B cell (primary cell): ENCODE measurements around the gene RGS6. TPM values are rescaled to one million over a fixed set of nuclear protein-coding genes. Genes with fewer than 3 reads are reported as not detected.

ENCODE experiments used
- ATAC-seq: fragments of 200-7000 bp; cut with Tn5 transposase; one replicate; pipeline ENCODE4 v1.10.0; 2021; ENCODE audit warnings: low read depth, mild to moderate bottlenecking, moderate number of reproducible peaks, moderate library complexity
- CTCF ChIA-PET: fragments of 350-600 bp; sonication (Branson Sonifier 250); formaldehyde crosslinking; loops from one replicate; lab custom pipeline; 2021; ENCODE audit warnings: antibody characterized with exemption, inconsistent platforms; lab: Charles Lee
- POLR2A ChIA-PET: fragments of 350-600 bp; sonication (Branson Sonifier 250); formaldehyde crosslinking; loops from one replicate; lab custom pipeline; 2021; ENCODE audit warnings: antibody characterized with exemption; lab: Charles Lee
- DNase-seq: peaks from one replicate; pipeline ENCODE4 v3.0.0; 2013
- H2AFZ ChIP-seq: 2 replicates; pipeline ENCODE4 v1.6.1; 2012; ENCODE audit warnings: mild to moderate bottlenecking, low read depth, low read length; ENCODE audit not compliant: insufficient read depth, poor library complexity, severe bottlenecking
- H3K27ac ChIP-seq, 2 donors: 1 replicate in 1 of 2; 2 replicates in 1 of 2; pipeline ENCODE4 v1.5.1; 2012 to 2013; ENCODE audit warnings: low read length in 2 of 2, mild to moderate bottlenecking in 2 of 2, moderate library complexity in 1 of 2
- H3K27me3 ChIP-seq, 4 experiments: fragments of 200-600 bp in 1 of 4; sonication (generic) in 1 of 4; replicated peaks in 1 of 4; 1 replicate in 2 of 4; 2 replicates in 2 of 4; pipeline versions ENCODE4 v1.6.1 to v1.7.0; 2013 to 2016; ENCODE audit warnings: low read length in 3 of 4, mild to moderate bottlenecking in 2 of 4, mixed read lengths in 1 of 4, moderate library complexity in 1 of 4; ENCODE audit not compliant: insufficient read depth in 4 of 4, control insufficient read depth in 3 of 4; ENCODE audit errors: control extremely low read depth in 1 of 4
- H3K36me3 ChIP-seq, 2 experiments: replicated peaks in 1 of 2; 1 replicate in 1 of 2; 2 replicates in 1 of 2; pipeline versions ENCODE4 v1.6.1 to v1.7.1; 2013; ENCODE audit warnings: low read length in 1 of 2; ENCODE audit not compliant: insufficient read depth in 2 of 2, control insufficient read depth in 1 of 2; ENCODE audit errors: control extremely low read depth in 1 of 2, extremely low read depth in 1 of 2
- H3K4me1 ChIP-seq, 2 donors: fragments of 200-600 bp in 1 of 2; sonication (generic) in 1 of 2; 1 replicate in 1 of 2; 2 replicates in 1 of 2; pipeline versions ENCODE4 v1.5.1 to v1.6.1; 2013 to 2017; ENCODE audit warnings: low read length in 2 of 2; ENCODE audit not compliant: control insufficient read depth in 2 of 2, insufficient read depth in 2 of 2
- H3K4me2 ChIP-seq: replicated peaks from 2 replicates; pipeline ENCODE3; 2012; ENCODE audit warnings: mild to moderate bottlenecking, low read depth, low read length; ENCODE audit not compliant: poor library complexity, severe bottlenecking
- H3K4me3 ChIP-seq, 5 experiments: fragments of 200-600 bp in 1 of 5; sonication (generic) in 1 of 5; 1 replicate in 3 of 5; 2 replicates in 2 of 5; pipeline versions ENCODE4 v1.5.1 to v1.7.0; 2011 to 2016; ENCODE audit warnings: low read length in 4 of 5, mild to moderate bottlenecking in 4 of 5, low read depth in 2 of 5, control low read depth in 1 of 5, moderate library complexity in 1 of 5; ENCODE audit not compliant: insufficient read depth in 1 of 5; ENCODE audit errors: control extremely low read depth in 1 of 5, extremely low read depth in 1 of 5
- H3K79me2 ChIP-seq: fragments of 200-600 bp; sonication (generic); one replicate; pipeline ENCODE4 v1.6.0; 2016; ENCODE audit warnings: low read length; ENCODE audit not compliant: control insufficient read depth, insufficient read depth
- H3K9ac ChIP-seq: fragments of 200-600 bp; sonication (generic); 2 replicates; pipeline ENCODE4 v1.6.1; 2017; ENCODE audit warnings: mild to moderate bottlenecking, low read length, moderate library complexity
- H3K9me3 ChIP-seq, 3 donors: one replicate each; pipeline versions ENCODE4 v1.6.1 to v1.7.1; 2013; ENCODE audit warnings: low read length in 2 of 3; ENCODE audit not compliant: control insufficient read depth in 2 of 3, insufficient read depth in 1 of 3; ENCODE audit errors: control extremely low read depth in 1 of 3
- H4K20me1 ChIP-seq: 2 replicates; pipeline ENCODE4 v1.6.0; 2012; ENCODE audit warnings: mild to moderate bottlenecking, low read length; ENCODE audit not compliant: insufficient read depth, control insufficient read depth, poor library complexity, severe bottlenecking
- H3K27ac Mint-ChIP-seq: one replicate; pipeline ENCODE4 v1.8.0; 2021; ENCODE audit warnings: mixed read lengths
- H3K27me3 Mint-ChIP-seq: one replicate; pipeline ENCODE4 v1.8.0; 2021; ENCODE audit warnings: mixed read lengths
- H3K4me1 Mint-ChIP-seq: one replicate; pipeline ENCODE4 v1.8.0; 2021; ENCODE audit warnings: mixed read lengths
- H3K4me3 Mint-ChIP-seq: one replicate; pipeline ENCODE4 v1.8.0; 2021; ENCODE audit warnings: mixed read lengths
- H3K9me3 Mint-ChIP-seq: one replicate; pipeline ENCODE4 v1.8.0; 2022; ENCODE audit warnings: mixed read lengths; ENCODE audit not compliant: insufficient read depth
- CTCF ChIP-seq: fragments of 200-600 bp; IDR thresholded peaks from one replicate; pipeline ENCODE4 v1.8.0; 2022; ENCODE audit warnings: antibody characterized with exemption, mild to moderate bottlenecking
- EZH2 ChIP-seq: IDR thresholded peaks from 2 replicates; pipeline ENCODE4 v1.6.1; 2012; ENCODE audit warnings: borderline replicate concordance, low read depth, mild to moderate bottlenecking, moderate library complexity, low read length; ENCODE audit not compliant: insufficient read depth, poor library complexity, severe bottlenecking
- WGBS: methylation state at CpG from one replicate; pipeline ENCODE4 v1.1.5; 2013; ENCODE audit warnings: missing lambda C conversion rate; ENCODE audit not compliant: insufficient coverage; 5-methylcytosine and 5-hydroxymethylcytosine counted together
- intact Hi-C: fragments of 100-400 bp; cut with micrococcal nuclease; formaldehyde crosslinking; loops from one replicate; pipeline ENCODE4 v1.10.0; 2022
- polyA plus RNA-seq: library from polyadenylated mRNA; depleted of rRNA; stranded (reverse); fragments of >200 nt; gene quantifications from 2 replicates; pipeline ENCODE4 v1.2.3, GENCODE V29; 2012
- total RNA-seq, 2 donors: library from RNA; stranded (reverse); fragments of 120-200 nt in 1 of 2; gene quantifications; 1 replicate in 1 of 2; 2 replicates in 1 of 2; pipeline versions ENCODE4 v1.2.3 to v1.2.4, GENCODE V29; 2013 to 2022

The RGS6 gene
- total and polyA plus RNA-seq, 2 donors (not counting 1 experiment from before 2014, with no cell fraction given): 0.07 TPM; not detected in 1

GRCh38 chr14:72303930-72304329 is 371.7 kb downstream of the RGS6 start:
- H3K27me3 Mint-ChIP-seq: peaks cover 45% of the 10 kb centered on the region
- Histone ChIP-seq H3K27ac (no peak overlapping the region), H3K4me1 (no peaks in the 10 kb centered on the region), H3K4me2 (no peak overlapping the region), H4K20me1 (no peaks in the 10 kb centered on the region), H3K79me2 (no peaks in the 10 kb centered on the region), H3K4me3 (no peak overlapping the region), H3K9me3 (peaks cover 0 to 6% (median 1%) of the 10 kb centered on the region in 3 donors), H3K9ac (no peak overlapping the region), H3K27me3 (peaks cover 0 to 7% (median 2%) of the 10 kb centered on the region in 4 experiments), H2AFZ (no peak overlapping the region), H3K36me3 (no peaks in the 10 kb centered on the region)
- peaks cover 9% of the 10 kb centered on the region for H3K9me3 Mint-ChIP-seq
- 88% methylated on average over 2 of the region's 4 CpGs for WGBS
- ATAC-seq (no peak), DNase-seq (no peak)
- CTCF ChIA-PET: no interaction called here
- intact Hi-C loops: no loop called here
- no peaks in the 10 kb centered on the region for H3K4me1 Mint-ChIP-seq
- TF ChIP-seq CTCF (no peak), EZH2 (no peak)
- H3K4me3 Mint-ChIP-seq: no peak overlapping the region
- H3K27ac Mint-ChIP-seq: no peak overlapping the region
- POLR2A ChIA-PET: no interaction called here

- ATAC-seq: no peak
- Mint-ChIP-seq H3K4me1 (no peaks in the 10 kb centered on the region), H3K4me3 (no peak overlapping the region), H3K27ac (no peak overlapping the region), H3K9me3 (peaks cover 9% of the 10 kb centered on the region), H3K27me3 (peaks cover 51% of the 10 kb centered on the region)
- Histone ChIP-seq H3K79me2 (no peaks in the 10 kb centered on the region), H3K4me3 (no peak overlapping the region), H3K9ac (no peak overlapping the region), H4K20me1 (no peaks in the 10 kb centered on the region), H3K9me3 (peaks cover 0 to 6% (median 1%) of the 10 kb centered on the region in 3 donors), H3K27me3 (peaks cover 0 to 7% (median 3%) of the 10 kb centered on the region in 4 experiments), H2AFZ (no peak overlapping the region), H3K4me2 (no peak overlapping the region), H3K36me3 (no peaks in the 10 kb centered on the region), H3K4me1 (no peaks in the 10 kb centered on the region), H3K27ac (no peak overlapping the region)
- intact Hi-C loops: no loop called here
- no peak for DNase-seq
- no peak for TF ChIP-seq EZH2
- no peak for TF ChIP-seq CTCF
- ChIA-PET POLR2A (no interaction called here), CTCF (no interaction called here)
Observed at GRCh38 chr14:72305561-72305960, 373.3 kb downstream of the RGS6 start.
